ENCODE measurements around the gene MRPL3. TPM values are rescaled to one million over a fixed set of nuclear protein-coding genes. Genes with fewer than 3 reads are reported as not detected.

The MRPL3 gene
- total RNA-seq, 1 donor from 2014 or later: 79.9 TPM

DNA sequence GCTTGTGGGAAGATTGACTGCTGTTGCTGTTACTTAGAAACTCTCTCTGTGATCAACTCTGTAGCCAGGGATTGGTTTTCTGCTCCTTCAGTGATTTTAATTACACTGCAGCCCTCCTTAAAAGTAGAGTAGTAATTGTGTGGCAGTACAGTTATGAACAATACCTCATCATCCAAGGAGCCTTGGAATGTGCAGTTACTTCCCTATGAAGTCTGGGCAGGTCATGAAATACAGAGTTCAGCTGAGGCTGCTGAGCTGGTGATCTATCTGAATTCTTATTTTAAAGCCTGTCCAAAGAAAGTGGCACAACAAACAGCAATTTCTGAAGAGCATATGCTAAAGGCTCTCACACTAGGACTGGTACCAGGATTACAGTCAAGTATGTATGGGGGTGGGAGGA, 37.4 kb upstream of the MRPL3 start:
- CTCF ChIA-PET: no interaction called here
- Mint-ChIP-seq H3K27ac (no peak overlapping the region), H3K4me1 (no peaks in the 10 kb centered on the region), H3K36me3 (ENCODE audit: low read depth) (no peaks in the 10 kb centered on the region), H3K27me3 (peaks cover 5% of the 10 kb centered on the region), H3K4me3 (no peak overlapping the region), H3K9me3 (peaks cover 2% of the 10 kb centered on the region)
- POLR2A ChIA-PET: no interaction called here
- intact Hi-C loops (cut with micrococcal nuclease): no loop called here
- TF ChIP-seq, protein P1, sequence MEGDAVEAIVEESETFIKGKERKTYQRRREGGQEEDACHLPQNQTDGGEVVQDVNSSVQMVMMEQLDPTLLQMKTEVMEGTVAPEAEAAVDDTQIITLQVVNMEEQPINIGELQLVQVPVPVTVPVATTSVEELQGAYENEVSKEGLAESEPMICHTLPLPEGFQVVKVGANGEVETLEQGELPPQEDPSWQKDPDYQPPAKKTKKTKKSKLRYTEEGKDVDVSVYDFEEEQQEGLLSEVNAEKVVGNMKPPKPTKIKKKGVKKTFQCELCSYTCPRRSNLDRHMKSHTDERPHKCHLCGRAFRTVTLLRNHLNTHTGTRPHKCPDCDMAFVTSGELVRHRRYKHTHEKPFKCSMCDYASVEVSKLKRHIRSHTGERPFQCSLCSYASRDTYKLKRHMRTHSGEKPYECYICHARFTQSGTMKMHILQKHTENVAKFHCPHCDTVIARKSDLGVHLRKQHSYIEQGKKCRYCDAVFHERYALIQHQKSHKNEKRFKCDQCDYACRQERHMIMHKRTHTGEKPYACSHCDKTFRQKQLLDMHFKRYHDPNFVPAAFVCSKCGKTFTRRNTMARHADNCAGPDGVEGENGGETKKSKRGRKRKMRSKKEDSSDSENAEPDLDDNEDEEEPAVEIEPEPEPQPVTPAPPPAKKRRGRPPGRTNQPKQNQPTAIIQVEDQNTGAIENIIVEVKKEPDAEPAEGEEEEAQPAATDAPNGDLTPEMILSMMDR (IDR thresholded peaks at IDR 0.05): no peak
- DNase-seq (no peak), ATAC-seq (ENCODE audit: low read depth) (no peak)

DNA sequence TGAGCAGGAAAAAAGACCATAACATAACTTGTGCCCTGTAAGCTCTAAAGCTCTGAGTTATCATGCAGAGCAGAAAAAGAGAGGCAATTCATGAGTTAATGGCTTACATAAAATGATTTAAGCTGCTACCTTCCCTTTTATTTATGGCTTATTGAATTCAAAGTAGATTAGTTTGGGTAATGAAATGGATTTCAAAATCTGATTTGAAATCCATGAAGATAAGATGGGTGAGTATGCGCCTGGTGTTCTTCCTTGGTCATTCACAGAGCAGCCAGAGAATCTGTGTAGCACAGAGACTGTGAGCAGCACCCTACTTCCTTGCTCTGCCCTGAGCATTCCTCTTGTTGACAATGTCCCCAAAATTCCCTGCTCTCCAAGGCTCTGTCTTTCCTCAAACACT, 36.2 kb upstream of the MRPL3 start:
- TF ChIP-seq, protein P1 (IDR thresholded peaks at IDR 0.05): no peak

DNA sequence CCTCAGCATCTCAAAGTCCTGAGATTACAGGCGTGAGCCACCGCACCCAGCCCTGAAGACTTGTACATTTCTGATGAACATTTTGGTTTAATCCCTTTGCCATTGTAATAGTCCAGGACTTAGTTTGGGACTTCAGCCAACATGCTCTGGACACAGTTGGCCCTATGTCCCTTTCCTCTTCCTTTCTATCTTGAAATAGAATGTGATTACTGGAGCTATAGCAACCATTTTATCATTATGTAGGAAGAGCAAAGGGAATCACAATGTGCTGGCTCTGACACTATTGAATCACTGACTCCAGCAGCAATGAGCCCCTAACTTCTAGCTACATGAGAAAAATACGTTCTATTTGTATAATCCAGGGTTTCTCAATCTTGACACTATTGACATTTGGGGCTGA, 34.8 kb upstream of the MRPL3 start:
- Mint-ChIP-seq H3K9me3 (peaks cover 4% of the 10 kb centered on the region), H3K4me3 (no peak overlapping the region), H3K27me3 (peaks cover 5% of the 10 kb centered on the region), H3K4me1 (no peaks in the 10 kb centered on the region), H3K36me3 (ENCODE audit: low read depth) (no peaks in the 10 kb centered on the region), H3K27ac (no peak overlapping the region)
- ATAC-seq (ENCODE audit: low read depth): no peak
- no peak for DNase-seq
- CTCF ChIA-PET: no interaction called here
- TF ChIP-seq, protein P1 (IDR thresholded peaks at IDR 0.05): no peak
- intact Hi-C loops (cut with micrococcal nuclease): no loop called here
- POLR2A ChIA-PET: no interaction called here

More for the DNA sequence above, 36.2 kb upstream of the MRPL3 start:
- intact Hi-C loops (cut with micrococcal nuclease): no loop called here
- Mint-ChIP-seq H3K27ac (no peak overlapping the region), H3K4me3 (no peak overlapping the region), H3K4me1 (no peaks in the 10 kb centered on the region), H3K9me3 (peaks cover 2% of the 10 kb centered on the region), H3K36me3 (ENCODE audit: low read depth) (no peaks in the 10 kb centered on the region), H3K27me3 (peaks cover 5% of the 10 kb centered on the region)
- ChIA-PET POLR2A (no interaction called here), CTCF (no interaction called here)
- no peak for DNase-seq
- ATAC-seq (ENCODE audit: low read depth): no peak

DNA sequence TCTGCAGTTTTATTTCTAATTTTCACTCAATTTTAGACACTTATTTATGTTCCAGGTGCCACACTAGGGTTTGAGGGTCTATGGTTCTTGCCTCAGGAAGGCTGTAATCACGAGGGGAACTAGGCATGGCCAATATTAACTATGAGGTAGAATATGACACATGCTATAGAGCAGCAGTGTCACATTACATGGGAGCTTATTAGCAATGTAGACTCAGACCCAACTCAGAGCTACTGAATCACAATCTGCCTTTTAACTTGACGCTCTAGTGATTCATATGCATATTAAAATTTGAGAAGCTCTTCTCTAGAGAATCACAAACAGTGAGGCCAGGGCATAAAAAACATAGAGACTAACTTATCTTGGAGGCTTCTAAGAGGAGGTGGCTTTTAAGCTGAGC, 32.8 kb upstream of the MRPL3 start:
- H3K36me3 Mint-ChIP-seq (ENCODE audit: low read depth): no peaks in the 10 kb centered on the region
- ATAC-seq (ENCODE audit: low read depth) (no peak), DNase-seq (no peak)
- no peaks in the 10 kb centered on the region for H3K4me1 Mint-ChIP-seq
- H3K27ac Mint-ChIP-seq: no peak overlapping the region
- intact Hi-C loops (cut with micrococcal nuclease): no loop called here
- TF ChIP-seq, protein P1 (IDR thresholded peaks at IDR 0.05): no peak
- H3K4me3 Mint-ChIP-seq: no peak overlapping the region
- ChIA-PET POLR2A (no interaction called here), CTCF (no interaction called here)
- H3K27me3 Mint-ChIP-seq: peaks cover 9% of the 10 kb centered on the region
- peaks cover 6% of the 10 kb centered on the region for H3K9me3 Mint-ChIP-seq

DNA sequence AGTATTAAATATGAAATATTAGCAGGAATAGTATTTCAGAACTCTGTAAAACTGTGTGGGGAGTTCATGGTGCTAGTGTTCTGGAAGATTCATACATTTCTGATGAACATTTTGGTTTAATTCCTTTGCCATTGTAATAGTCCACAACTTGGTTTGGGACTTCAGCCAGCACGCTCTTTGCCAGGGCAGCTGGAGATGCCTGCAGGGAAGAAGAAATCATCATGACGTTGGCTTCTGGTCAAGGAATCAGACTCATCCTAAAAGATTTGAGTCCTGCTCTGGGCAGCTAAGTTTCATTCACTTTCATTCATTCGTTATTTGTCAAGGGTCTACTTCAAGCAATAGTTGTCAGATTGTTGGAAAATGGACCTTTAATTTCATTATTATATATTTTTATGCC, 32.4 kb upstream of the MRPL3 start:
- Mint-ChIP-seq H3K36me3 (ENCODE audit: low read depth) (no peaks in the 10 kb centered on the region), H3K27ac (no peak overlapping the region), H3K9me3 (peaks cover 6% of the 10 kb centered on the region), H3K4me1 (no peaks in the 10 kb centered on the region), H3K4me3 (no peak overlapping the region), H3K27me3 (peaks cover 7% of the 10 kb centered on the region)
- ChIA-PET POLR2A (no interaction called here), CTCF (no interaction called here)
- TF ChIP-seq, protein P1 (IDR thresholded peaks at IDR 0.05): no peak
- DNase-seq (no peak), ATAC-seq (ENCODE audit: low read depth) (no peak)
- intact Hi-C loops (cut with micrococcal nuclease): no loop called here

Measured in activated B cell treated with CpG ODN at 0.5 μM for 24 hours (primary cell).